A549 (cell line): Measurements from ENCODE around the gene OR2T2. TPM values are rescaled to one million over a fixed set of nuclear protein-coding genes. Genes with fewer than 3 reads are reported as not detected.
"Not testable (repeated sequence)": the region's sequence is repeated elsewhere in the genome, so short reads cannot be mapped to it uniquely, and the experiment has no call there.

Source experiments
- ATAC-seq, 2 experiments: fragments of 200-7000 bp in 1 of 2; fragments of >200 bp in 1 of 2; cut with Nextera tagmentation in 1 of 2; cut with Tn5 transposase in 1 of 2; 3 replicates each; pipeline versions ENCODE4 v1.8.0 to v1.9.1; 2018 to 2020; ENCODE audit warnings: mild to moderate bottlenecking in 1 of 2, moderate library complexity in 1 of 2
- CTCF ChIA-PET: fragments of 300-600 bp; sonication (Branson Sonifier 250); formaldehyde crosslinking; extraction: SDS; loops from one replicate; lab custom pipeline; 2021; ENCODE audit warnings: antibody characterized with exemption, inconsistent platforms; lab: Yijun Ruan, JAX
- POLR2A ChIA-PET: fragments of 350-600 bp; formaldehyde crosslinking; extraction: SDS; loops from one replicate; lab custom pipeline; 2021; ENCODE audit warnings: antibody characterized with exemption, inconsistent platforms; lab: Yijun Ruan, JAX
- DNase-seq, 2 experiments: peaks; one replicate each; pipeline versions ENCODE4 v3.0.0 to v3.0.0-alpha.2; 2011 to 2016; ENCODE audit warnings: low read depth in 1 of 2, low spot score in 1 of 2
- FAIRE-seq: peaks from 2 replicates; lab custom pipeline; 2011; peaks lifted over from hg19 to GRCh38; lab: Jason Lieb, UNC
- H3K27ac ChIP-seq, 2 experiments: fragments of >200 bp; sonication (Bioruptor Twin); formaldehyde crosslinking; 3 replicates each; pipeline ENCODE4 v1.5.1; 2016 to 2017
- H3K4me1 ChIP-seq: fragments of >200 bp; sonication (Bioruptor Twin); formaldehyde crosslinking; 3 replicates; pipeline ENCODE4 v1.6.1; 2016
- H3K4me2 ChIP-seq: fragments of >200 bp; sonication (Bioruptor Twin); formaldehyde crosslinking; 3 replicates; pipeline ENCODE4 v1.6.1; 2016
- H3K4me3 ChIP-seq: fragments of >200 bp; sonication (Bioruptor Twin); formaldehyde crosslinking; 3 replicates; pipeline ENCODE4 v1.5.1; 2016
- H3K9me3 ChIP-seq: fragments of >200 bp; sonication (Bioruptor Twin); formaldehyde crosslinking; 3 replicates; pipeline ENCODE4 v1.6.1; 2016
- WGBS: methylation state at CpG from one replicate; pipeline ENCODE4 v1.1.6; 2017; ENCODE audit errors: missing lambda C conversion rate; 5-methylcytosine and 5-hydroxymethylcytosine counted together
- polyA plus RNA-seq, 4 experiments: library from polyadenylated mRNA; depleted of rRNA in 3 of 4; stranded (reverse); fragments of >200 nt; fragmentation: RNase III in 1 of 4; extraction: RNeasy Plus Mini Kit Qiagen cat#74134 plus additional on column Dnase treatment in 1 of 4; gene quantifications; 2 replicates in 3 of 4; 3 replicates in 1 of 4; pipeline ENCODE4 v1.2.3, GENCODE V29; 2011 to 2017

OR2T2 gene
- polyA plus RNA-seq, 2 of the 4 experiments (the other 2 are of a cell fraction), result not detected

GRCh38 chr1:248488289-248488688 lies 42.9 kb downstream of the OR2T2 start, which contains the start of gene OR2T5:
TSS of gene OR2T5 (plus strand) at chr1:248488589. CDS start at chr1:248488589, 0 bp downstream.
- POLR2A ChIA-PET, H3K4me1 ChIP-seq, DNase-seq, H3K4me2 ChIP-seq, H3K4me3 ChIP-seq, H3K9me3 ChIP-seq, CTCF ChIA-PET, H3K27ac ChIP-seq, ATAC-seq, FAIRE-seq: not testable (repeated sequence)
- 67% methylated on average over 3 of the region's 6 CpGs for WGBS

GRCh38 chr1:248496661-248497060 lies 51.2 kb downstream of the OR2T2 start:
- WGBS, result no CpG with 5 or more reads among the region's 5 CpGs
- H3K4me1 ChIP-seq, CTCF ChIA-PET, H3K4me2 ChIP-seq, H3K4me3 ChIP-seq, ATAC-seq, POLR2A ChIA-PET, H3K27ac ChIP-seq, H3K9me3 ChIP-seq, FAIRE-seq, DNase-seq: not testable (repeated sequence)

- FAIRE-seq, DNase-seq, POLR2A ChIA-PET, H3K4me2 ChIP-seq, ATAC-seq, CTCF ChIA-PET, H3K27ac ChIP-seq, H3K9me3 ChIP-seq, H3K4me3 ChIP-seq, H3K4me1 ChIP-seq: not testable (repeated sequence)
- WGBS, result 0% methylated on average over 1 of the region's 2 CpGs
These were observed 55.0 kb downstream of the OR2T2 start for GRCh38 chr1:248500305-248501035.

Other genes starting within 250 kb of the OR2T2 start
- gene OR2M3, start 248.4 kb upstream of the OR2T2 start, polyA plus RNA-seq (2011; rRNA removed), result not detected in 2 replicates
- gene OR2M3, start 248.4 kb upstream of the OR2T2 start, polyA plus RNA-seq (2017; fragmentation: RNase III; extraction: RNeasy Plus Mini Kit Qiagen cat#74134 plus additional on column Dnase treatment), result not detected in 3 replicates
- not detected in 2 replicates for gene OR2M4, start 214.2 kb upstream of the OR2T2 start, polyA plus RNA-seq (2011; rRNA removed)
- gene OR2M4, start 214.2 kb upstream of the OR2T2 start, polyA plus RNA-seq (2017; fragmentation: RNase III; extraction: RNeasy Plus Mini Kit Qiagen cat#74134 plus additional on column Dnase treatment), result not detected in 3 replicates
- not detected in 2 replicates for gene OR2T33, start 167.7 kb upstream of the OR2T2 start, polyA plus RNA-seq (2011; rRNA removed)
- not detected in 3 replicates for gene OR2T33, start 167.7 kb upstream of the OR2T2 start, polyA plus RNA-seq (2017; fragmentation: RNase III; extraction: RNeasy Plus Mini Kit Qiagen cat#74134 plus additional on column Dnase treatment)
- not detected in 2 replicates for gene OR2T12, start 142.2 kb upstream of the OR2T2 start, polyA plus RNA-seq (2011; rRNA removed)
- gene OR2T12, start 142.2 kb upstream of the OR2T2 start, polyA plus RNA-seq (2017; fragmentation: RNase III; extraction: RNeasy Plus Mini Kit Qiagen cat#74134 plus additional on column Dnase treatment), result not detected in 3 replicates
- not detected in 2 replicates for gene OR2M7, start 121.1 kb upstream of the OR2T2 start, polyA plus RNA-seq (2011; rRNA removed)
- gene OR2M7, start 121.1 kb upstream of the OR2T2 start, polyA plus RNA-seq (2017; fragmentation: RNase III; extraction: RNeasy Plus Mini Kit Qiagen cat#74134 plus additional on column Dnase treatment), result not detected in 3 replicates
- not detected in 2 replicates for gene OR14C36, start 96.9 kb upstream of the OR2T2 start, polyA plus RNA-seq (2011; rRNA removed)
- gene OR14C36, start 96.9 kb upstream of the OR2T2 start, polyA plus RNA-seq (2017; fragmentation: RNase III; extraction: RNeasy Plus Mini Kit Qiagen cat#74134 plus additional on column Dnase treatment), result not detected in 3 replicates
- gene OR2T4, start 84.0 kb upstream of the OR2T2 start, polyA plus RNA-seq (2011; rRNA removed), result not detected in 2 replicates
- gene OR2T4, start 84.0 kb upstream of the OR2T2 start, polyA plus RNA-seq (2017; fragmentation: RNase III; extraction: RNeasy Plus Mini Kit Qiagen cat#74134 plus additional on column Dnase treatment), result not detected in 3 replicates
- not detected in 2 replicates for gene OR2T6, start 69.9 kb upstream of the OR2T2 start, polyA plus RNA-seq (2011; rRNA removed)
- gene OR2T6, start 69.9 kb upstream of the OR2T2 start, polyA plus RNA-seq (2017; fragmentation: RNase III; extraction: RNeasy Plus Mini Kit Qiagen cat#74134 plus additional on column Dnase treatment), result not detected in 3 replicates
- not detected in 2 replicates for gene OR2T1, start 42.6 kb upstream of the OR2T2 start, polyA plus RNA-seq (2011; rRNA removed)
- not detected in 3 replicates for gene OR2T1, start 42.6 kb upstream of the OR2T2 start, polyA plus RNA-seq (2017; fragmentation: RNase III; extraction: RNeasy Plus Mini Kit Qiagen cat#74134 plus additional on column Dnase treatment)
- gene OR2T3, start 27.7 kb downstream of the OR2T2 start, polyA plus RNA-seq (2011; rRNA removed), result not detected in 2 replicates
- not detected in 3 replicates for gene OR2T3, start 27.7 kb downstream of the OR2T2 start, polyA plus RNA-seq (2017; fragmentation: RNase III; extraction: RNeasy Plus Mini Kit Qiagen cat#74134 plus additional on column Dnase treatment)
- gene OR2T5, start 43.0 kb downstream of the OR2T2 start, polyA plus RNA-seq (2011; rRNA removed), result not detected in 2 replicates
- gene OR2T5, start 43.0 kb downstream of the OR2T2 start, polyA plus RNA-seq (2017; fragmentation: RNase III; extraction: RNeasy Plus Mini Kit Qiagen cat#74134 plus additional on column Dnase treatment), result not detected in 3 replicates
- not detected in 2 replicates for gene OR2G6, start 62.4 kb downstream of the OR2T2 start, polyA plus RNA-seq (2011; rRNA removed)
- not detected in 3 replicates for gene OR2G6, start 62.4 kb downstream of the OR2T2 start, polyA plus RNA-seq (2017; fragmentation: RNase III; extraction: RNeasy Plus Mini Kit Qiagen cat#74134 plus additional on column Dnase treatment)
- not detected in 2 replicates for gene OR2T29, start 117.1 kb downstream of the OR2T2 start, polyA plus RNA-seq (2011; rRNA removed)
- not detected in 3 replicates for gene OR2T29, start 117.1 kb downstream of the OR2T2 start, polyA plus RNA-seq (2017; fragmentation: RNase III; extraction: RNeasy Plus Mini Kit Qiagen cat#74134 plus additional on column Dnase treatment)
- not detected in 2 replicates for gene OR2T34, start 129.1 kb downstream of the OR2T2 start, polyA plus RNA-seq (2011; rRNA removed)
- not detected in 3 replicates for gene OR2T34, start 129.1 kb downstream of the OR2T2 start, polyA plus RNA-seq (2017; fragmentation: RNase III; extraction: RNeasy Plus Mini Kit Qiagen cat#74134 plus additional on column Dnase treatment)
- gene OR2T10, start 152.1 kb downstream of the OR2T2 start, polyA plus RNA-seq (2011; rRNA removed), result not detected in 2 replicates
- gene OR2T10, start 152.1 kb downstream of the OR2T2 start, polyA plus RNA-seq (2017; fragmentation: RNase III; extraction: RNeasy Plus Mini Kit Qiagen cat#74134 plus additional on column Dnase treatment), result not detected in 3 replicates
- gene OR2T11, start 189.5 kb downstream of the OR2T2 start, polyA plus RNA-seq (2011; rRNA removed), result not detected in 2 replicates
- gene OR2T11, start 189.5 kb downstream of the OR2T2 start, polyA plus RNA-seq (2017; fragmentation: RNase III; extraction: RNeasy Plus Mini Kit Qiagen cat#74134 plus additional on column Dnase treatment), result not detected in 3 replicates
- gene OR2T35, start 199.6 kb downstream of the OR2T2 start, polyA plus RNA-seq (2011; rRNA removed), result not detected in 2 replicates
- gene OR2T35, start 199.6 kb downstream of the OR2T2 start, polyA plus RNA-seq (2017; fragmentation: RNase III; extraction: RNeasy Plus Mini Kit Qiagen cat#74134 plus additional on column Dnase treatment), result not detected in 3 replicates
- gene OR2T27, start 209.9 kb downstream of the OR2T2 start, polyA plus RNA-seq (2011; rRNA removed), result not detected in 2 replicates
- not detected in 3 replicates for gene OR2T27, start 209.9 kb downstream of the OR2T2 start, polyA plus RNA-seq (2017; fragmentation: RNase III; extraction: RNeasy Plus Mini Kit Qiagen cat#74134 plus additional on column Dnase treatment)